AG09309 (cell line): Measurements from ENCODE around the gene NINJ1.

ENCODE experiments used
- DNase-seq: peaks from one replicate; pipeline ENCODE4 v3.0.0-alpha.2; 2010; ENCODE audit warnings: low read depth
- H3K4me3 ChIP-seq: 2 replicates; pipeline ENCODE4 v1.5.1; 2011; ENCODE audit warnings: mild to moderate bottlenecking, low read depth, low read length, moderate library complexity; ENCODE audit not compliant: control insufficient read depth
- CTCF ChIP-seq: IDR thresholded peaks from 2 replicates; pipeline ENCODE4 v1.5.1; 2011; ENCODE audit warnings: mild to moderate bottlenecking, low read depth, low read length, inconsistent platforms; ENCODE audit not compliant: insufficient read depth, control insufficient read depth; ENCODE audit errors: missing control alignments

NINJ1 gene

GRCh38 chr9:93114984-93115335 lies 19.1 kb downstream of the NINJ1 start:
- DNase-seq: no peak
- H3K4me3 ChIP-seq: no peak overlapping the region
- TF ChIP-seq CTCF: no peak

- no peak for DNase-seq
- TF ChIP-seq CTCF: no peak
- no peak overlapping the region for H3K4me3 ChIP-seq
These were observed 19.7 kb downstream of the NINJ1 start for GRCh38 chr9:93114169-93114983.

GRCh38 chr9:93112864-93113389 lies 21.1 kb downstream of the NINJ1 start:
- no peak for DNase-seq
- TF ChIP-seq CTCF: no peak
- H3K4me3 ChIP-seq: no peak overlapping the region

- H3K4me3 ChIP-seq: no peak overlapping the region
- no peak for DNase-seq
- no peak for TF ChIP-seq CTCF
These were observed 21.8 kb downstream of the NINJ1 start for GRCh38 chr9:93112116-93112863.

- DNase-seq: no peak
- TF ChIP-seq CTCF: no peak
- H3K4me3 ChIP-seq: no peak overlapping the region
These were observed 22.5 kb downstream of the NINJ1 start for GRCh38 chr9:93111371-93112115.

- TF ChIP-seq CTCF: no peak
- no peak overlapping the region for H3K4me3 ChIP-seq
- DNase-seq: no peak
These were observed 23.1 kb downstream of the NINJ1 start for GRCh38 chr9:93111001-93111370.
